ENCODE results near the gene ZNF385C.
A peak's percentile ranks its signal among the peaks of the same experiment; 100 is the strongest.

DNA sequence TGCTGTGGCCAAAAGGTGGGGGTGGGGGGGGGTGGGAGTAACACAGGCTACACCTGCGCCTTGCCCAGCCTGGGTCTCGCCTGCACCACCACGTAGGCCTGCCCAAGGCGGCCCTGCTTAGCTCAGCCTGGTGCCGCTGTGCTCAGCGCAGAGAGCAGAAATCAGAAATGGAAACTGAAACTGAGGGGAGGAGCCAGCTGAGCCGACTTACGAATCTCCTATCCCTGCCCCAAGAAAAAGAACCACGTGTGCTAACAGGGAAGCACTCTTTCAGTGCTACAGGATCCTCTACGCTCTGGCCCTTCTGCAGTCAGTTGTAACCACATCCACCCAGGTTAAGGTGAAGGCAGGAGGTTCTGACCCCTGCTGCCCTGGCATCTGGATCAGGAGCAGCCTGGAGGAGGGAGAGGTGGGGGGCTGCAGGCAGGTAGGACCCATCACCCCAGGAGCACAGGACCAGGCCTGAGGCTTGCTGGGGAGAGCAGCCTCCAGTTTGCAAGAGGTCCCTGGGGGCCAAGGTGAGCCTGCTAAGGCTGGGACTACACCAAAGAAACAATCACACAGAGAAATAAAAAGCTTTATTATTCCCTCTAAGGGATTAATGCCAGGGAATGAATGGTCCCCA, 14.4 kb upstream of the ZNF385C start, which contains the start of gene DHX58:
- no peak for TF ChIP-seq CTCF (IDR thresholded peaks at IDR 0.05)
- TF ChIP-seq POLR2A (IDR thresholded peaks at IDR 0.05) = peak; percentile 60
- TF ChIP-seq POLR2AphosphoS5 (IDR thresholded peaks at IDR 0.05) = peak; percentile 87

All from prostate gland (tissue), 2 donors.